MCF 10A (cell line): Measurements from ENCODE around the gene C3orf70. TPM values are rescaled to one million over a fixed set of nuclear protein-coding genes. Genes with fewer than 3 reads are reported as not detected.

Experiments used
- BruUV-seq: library from RNA; stranded (reverse); fragments of 400-500 nt; replicated peaks from 2 replicates; lab custom pipeline; 2021; lab: Mats Ljungman, UMichigan
- CTCF ChIA-PET: fragments of 300-600 bp; sonication (Branson Sonifier 250); formaldehyde crosslinking; extraction: SDS; loops from one replicate; lab custom pipeline; 2021; ENCODE audit warnings: antibody characterized with exemption, inconsistent platforms; lab: Yijun Ruan, JAX
- POLR2A ChIA-PET: fragments of 300-600, 350-650 bp; sonication (Branson Sonifier 250); formaldehyde crosslinking; extraction: SDS; loops from one replicate; lab custom pipeline; 2020; ENCODE audit warnings: antibody characterized with exemption, inconsistent platforms; lab: Yijun Ruan, JAX
- DNase-seq: peaks from one replicate; pipeline ENCODE4 v3.0.0-alpha.2; 2018; ENCODE audit not compliant: unreplicated experiment
- H3K27ac Mint-ChIP-seq: one replicate; pipeline ENCODE4 v1.8.0; 2022; ENCODE audit warnings: mild to moderate bottlenecking, low read depth, mixed read lengths; ENCODE audit not compliant: unreplicated experiment
- H3K27me3 Mint-ChIP-seq: one replicate; pipeline ENCODE4 v1.8.0; 2022; ENCODE audit warnings: mixed read lengths; ENCODE audit not compliant: insufficient read depth, unreplicated experiment
- H3K36me3 Mint-ChIP-seq: one replicate; pipeline ENCODE4 v1.8.0; 2022; ENCODE audit warnings: mild to moderate bottlenecking, moderate library complexity, mixed read lengths; ENCODE audit not compliant: insufficient read depth, unreplicated experiment
- H3K4me1 Mint-ChIP-seq: one replicate; pipeline ENCODE4 v1.8.0; 2022; ENCODE audit warnings: mixed read lengths; ENCODE audit not compliant: insufficient read depth, unreplicated experiment
- H3K4me3 Mint-ChIP-seq: one replicate; pipeline ENCODE4 v1.8.0; 2022; ENCODE audit warnings: mild to moderate bottlenecking, moderate library complexity, mixed read lengths; ENCODE audit not compliant: unreplicated experiment
- H3K9me3 Mint-ChIP-seq: one replicate; pipeline ENCODE4 v1.8.0; 2022; ENCODE audit warnings: mixed read lengths; ENCODE audit not compliant: unreplicated experiment
- intact Hi-C: fragments of 100-400 bp; cut with micrococcal nuclease; formaldehyde crosslinking; loops from 2 replicates; pipeline ENCODE4 v1.14.1; 2022
- total RNA-seq: library from RNA; stranded (reverse); gene quantifications from 2 replicates; pipeline ENCODE4 v1.2.3, GENCODE V29; 2022
- TF ChIP-seq, protein P1 (sequence below): fragments of 200-600 bp; IDR thresholded peaks from one replicate; pipeline ENCODE4 v1.8.0; 2022; ENCODE audit warnings: antibody characterized with exemption, mild to moderate bottlenecking; ENCODE audit not compliant: unreplicated experiment

The C3orf70 gene
- total RNA-seq, 1 experiment from 2014 or later, result not detected

GRCh38 chr3:185029086-185029485 is 123.8 kb downstream of the C3orf70 start:
- TF ChIP-seq, protein P1, sequence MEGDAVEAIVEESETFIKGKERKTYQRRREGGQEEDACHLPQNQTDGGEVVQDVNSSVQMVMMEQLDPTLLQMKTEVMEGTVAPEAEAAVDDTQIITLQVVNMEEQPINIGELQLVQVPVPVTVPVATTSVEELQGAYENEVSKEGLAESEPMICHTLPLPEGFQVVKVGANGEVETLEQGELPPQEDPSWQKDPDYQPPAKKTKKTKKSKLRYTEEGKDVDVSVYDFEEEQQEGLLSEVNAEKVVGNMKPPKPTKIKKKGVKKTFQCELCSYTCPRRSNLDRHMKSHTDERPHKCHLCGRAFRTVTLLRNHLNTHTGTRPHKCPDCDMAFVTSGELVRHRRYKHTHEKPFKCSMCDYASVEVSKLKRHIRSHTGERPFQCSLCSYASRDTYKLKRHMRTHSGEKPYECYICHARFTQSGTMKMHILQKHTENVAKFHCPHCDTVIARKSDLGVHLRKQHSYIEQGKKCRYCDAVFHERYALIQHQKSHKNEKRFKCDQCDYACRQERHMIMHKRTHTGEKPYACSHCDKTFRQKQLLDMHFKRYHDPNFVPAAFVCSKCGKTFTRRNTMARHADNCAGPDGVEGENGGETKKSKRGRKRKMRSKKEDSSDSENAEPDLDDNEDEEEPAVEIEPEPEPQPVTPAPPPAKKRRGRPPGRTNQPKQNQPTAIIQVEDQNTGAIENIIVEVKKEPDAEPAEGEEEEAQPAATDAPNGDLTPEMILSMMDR, result no peak
- Mint-ChIP-seq H3K4me1 (no peaks in the 10 kb centered on the region), H3K36me3 (peaks cover 16% of the 10 kb centered on the region), H3K4me3 (no peak overlapping the region), H3K9me3 (no peaks in the 10 kb centered on the region), H3K27ac (no peak overlapping the region), H3K27me3 (no peaks in the 10 kb centered on the region)
- intact Hi-C loops, result no loop called here
- ChIA-PET POLR2A (no interaction called here), CTCF (no interaction called here)
- BruUV-seq, result no TSS peak
- DNase-seq, result no peak

DNA sequence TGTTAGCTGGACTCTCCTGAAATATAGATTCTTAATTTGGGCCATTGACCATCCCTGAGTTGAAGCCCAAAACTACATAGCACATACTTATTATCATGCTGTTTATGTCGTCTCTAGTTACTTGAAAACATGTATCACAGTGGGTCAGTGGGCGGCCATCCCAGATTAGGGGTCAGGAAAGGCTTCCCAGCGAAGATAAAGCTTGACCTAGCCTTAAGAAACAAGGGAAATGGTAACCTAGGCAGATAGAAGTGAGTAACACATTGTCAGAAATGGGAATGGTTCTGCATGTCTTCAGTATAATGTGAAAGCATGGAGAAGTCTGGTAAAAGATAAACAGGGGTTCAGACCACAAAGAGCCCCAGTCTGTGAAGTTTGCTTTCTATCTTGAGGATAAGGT is 124.7 kb downstream of the C3orf70 start:
- BruUV-seq, result no TSS peak
- H3K36me3 Mint-ChIP-seq, result peaks cover 16% of the 10 kb centered on the region
- CTCF ChIA-PET, result interaction anchor here (0.6 kb wide), 2 partner anchors 47 to 81 kb away, joined by 3 to 4 read pairs; no protein-coding TSS in a partner anchor

More for the DNA sequence above, 124.7 kb downstream of the C3orf70 start:
- no peak overlapping the region for H3K27ac Mint-ChIP-seq
- TF ChIP-seq, protein P1, result no peak
- intact Hi-C loops, result no loop called here
- DNase-seq, result no peak
- H3K4me3 Mint-ChIP-seq, result no peak overlapping the region
- H3K27me3 Mint-ChIP-seq, result no peaks in the 10 kb centered on the region
- H3K9me3 Mint-ChIP-seq, result no peaks in the 10 kb centered on the region
- POLR2A ChIA-PET, result interaction anchor here (0.7 kb wide), 1 partner anchor 13 kb away, joined by 3 read pairs; no protein-coding TSS in a partner anchor
- H3K4me1 Mint-ChIP-seq, result no peaks in the 10 kb centered on the region

Other genes starting within 250 kb of the C3orf70 start
- 3.2 and 4.0 TPM in 2 replicates for gene EHHADH, start 101.0 kb upstream of the C3orf70 start, total RNA-seq
- gene MAP3K13, start 210.1 kb upstream of the C3orf70 start, total RNA-seq, result 15.8 and 23.7 TPM in 2 replicates